A673 (cell line): ENCODE measurements around the gene USP10. TPM values are rescaled to one million over a fixed set of nuclear protein-coding genes. Genes with fewer than 3 reads are reported as not detected.

Source experiments
- BruUV-seq: library from RNA; stranded (reverse); fragments of 400-500 nt; replicated peaks from 2 replicates; lab custom pipeline; 2021; lab: Mats Ljungman, UMichigan
- CTCF ChIA-PET: fragments of 300-600 bp; sonication (Branson Sonifier 250); formaldehyde crosslinking; loops from one replicate; lab custom pipeline; 2022; ENCODE audit warnings: antibody characterized with exemption; lab: Charles Lee
- POLR2A ChIA-PET: fragments of 300-600 bp; sonication (Branson Sonifier 250); formaldehyde crosslinking; loops from one replicate; lab custom pipeline; 2022; ENCODE audit warnings: antibody characterized with exemption; ENCODE audit not compliant: low non-redundant PET; lab: Charles Lee
- DNase-seq: peaks from one replicate; pipeline ENCODE4 v3.0.0-alpha.2; 2015; ENCODE audit warnings: low spot score
- H3K27ac ChIP-seq: fragments of 200-600 bp; sonication (generic); 2 replicates; pipeline ENCODE4 v1.5.1; 2016; ENCODE audit warnings: mixed run types, low read depth, mild to moderate bottlenecking, mixed read lengths, antibody characterized with exemption, low read length; ENCODE audit not compliant: poor library complexity, severe bottlenecking
- H3K27me3 ChIP-seq: fragments of 200-600 bp; sonication (generic); replicated peaks from 2 replicates; pipeline ENCODE4 v1.6.1; 2017; ENCODE audit warnings: mixed run types, low read depth, mild to moderate bottlenecking, mixed read lengths, antibody characterized with exemption, low read length; ENCODE audit not compliant: insufficient read depth, poor library complexity
- H3K36me3 ChIP-seq: fragments of 200-600 bp; sonication (generic); 2 replicates; pipeline ENCODE4 v1.6.1; 2016; ENCODE audit warnings: mixed run types, mild to moderate bottlenecking, mixed read lengths, antibody characterized with exemption, low read length; ENCODE audit not compliant: insufficient read depth, poor library complexity, severe bottlenecking
- H3K4me1 ChIP-seq: fragments of 200-600 bp; sonication (generic); 2 replicates; pipeline ENCODE4 v1.6.1; 2017; ENCODE audit warnings: mixed run types, mild to moderate bottlenecking, mixed read lengths, antibody characterized with exemption, low read length; ENCODE audit not compliant: insufficient read depth, poor library complexity, severe bottlenecking
- H3K4me3 ChIP-seq: fragments of 200-600 bp; sonication (generic); 2 replicates; pipeline ENCODE4 v1.5.1; 2016; ENCODE audit warnings: low read depth, mixed run types, mild to moderate bottlenecking, mixed read lengths, low read length; ENCODE audit not compliant: poor library complexity, severe bottlenecking
- H3K9me3 ChIP-seq: fragments of 200-600 bp; sonication (generic); 2 replicates; pipeline ENCODE4 v1.6.1; 2016; ENCODE audit warnings: mixed run types, low read depth, mild to moderate bottlenecking, mixed read lengths, antibody characterized with exemption, low read length; ENCODE audit not compliant: poor library complexity, severe bottlenecking
- EZH2 ChIP-seq: fragments of 200-600 bp; sonication (generic); IDR thresholded peaks from 2 replicates; pipeline ENCODE4 v1.6.1; 2017; ENCODE audit warnings: borderline replicate concordance, low read depth, mild to moderate bottlenecking, mixed read lengths, antibody characterized with exemption, low read length; ENCODE audit not compliant: poor library complexity, severe bottlenecking
- intact Hi-C: fragments of 100-400 bp; cut with micrococcal nuclease; formaldehyde crosslinking; loops from one replicate; pipeline ENCODE4 v1.10.0; 2022; ENCODE audit not compliant: unreplicated experiment
- total RNA-seq: library from RNA; stranded (reverse); gene quantifications from 2 replicates; pipeline ENCODE4 v1.2.3, GENCODE V29; 2021
- TF ChIP-seq, protein P1 (sequence below): fragments of 300-800, 200-600 bp; sonication (generic); conservative IDR thresholded peaks from 2 replicates; pipeline ENCODE4 v1.5.1; 2017; ENCODE audit warnings: low read depth, mild to moderate bottlenecking, antibody characterized with exemption, low read length, moderate library complexity, mixed read lengths

USP10 gene
- total RNA-seq, 1 experiment from 2014 or later: 171 TPM

DNA sequence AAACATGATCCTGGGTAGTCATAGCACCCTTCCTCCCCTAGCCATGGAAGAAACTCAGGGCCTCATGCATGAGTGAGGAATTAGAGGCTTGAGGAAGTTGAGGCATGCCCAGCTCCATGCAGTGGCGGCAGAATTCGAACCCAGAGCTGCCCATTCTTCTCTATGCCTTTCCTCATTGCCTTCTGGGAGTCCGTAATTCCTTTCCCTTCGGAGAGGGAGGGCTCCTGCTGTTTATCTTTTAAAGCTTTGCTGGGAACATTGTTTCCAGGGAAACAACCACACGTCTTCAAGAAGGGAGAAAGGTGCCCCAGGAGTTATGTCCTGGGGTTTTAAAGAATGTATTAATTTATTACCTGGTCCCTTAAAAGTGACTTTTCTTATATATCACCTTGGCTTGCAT is 128.5 kb downstream of the USP10 start:
- H3K36me3 ChIP-seq: no peaks in the 10 kb centered on the region
- H3K27me3 ChIP-seq: no peaks in the 10 kb centered on the region
- H3K4me3 ChIP-seq: no peak overlapping the region
- POLR2A ChIA-PET: no interaction called here
- no peak overlapping the region for H3K27ac ChIP-seq
- H3K9me3 ChIP-seq: no peaks in the 10 kb centered on the region
- BruUV-seq: no TSS peak
- H3K4me1 ChIP-seq: no peaks in the 10 kb centered on the region
- CTCF ChIA-PET: interaction anchor here (0.7 kb wide), 1 partner anchor 11 kb away, joined by 3 read pairs; no protein-coding TSS in a partner anchor
- intact Hi-C loops: no loop called here
- DNase-seq: no peak
- no peak for TF ChIP-seq EZH2
- TF ChIP-seq, protein P1, sequence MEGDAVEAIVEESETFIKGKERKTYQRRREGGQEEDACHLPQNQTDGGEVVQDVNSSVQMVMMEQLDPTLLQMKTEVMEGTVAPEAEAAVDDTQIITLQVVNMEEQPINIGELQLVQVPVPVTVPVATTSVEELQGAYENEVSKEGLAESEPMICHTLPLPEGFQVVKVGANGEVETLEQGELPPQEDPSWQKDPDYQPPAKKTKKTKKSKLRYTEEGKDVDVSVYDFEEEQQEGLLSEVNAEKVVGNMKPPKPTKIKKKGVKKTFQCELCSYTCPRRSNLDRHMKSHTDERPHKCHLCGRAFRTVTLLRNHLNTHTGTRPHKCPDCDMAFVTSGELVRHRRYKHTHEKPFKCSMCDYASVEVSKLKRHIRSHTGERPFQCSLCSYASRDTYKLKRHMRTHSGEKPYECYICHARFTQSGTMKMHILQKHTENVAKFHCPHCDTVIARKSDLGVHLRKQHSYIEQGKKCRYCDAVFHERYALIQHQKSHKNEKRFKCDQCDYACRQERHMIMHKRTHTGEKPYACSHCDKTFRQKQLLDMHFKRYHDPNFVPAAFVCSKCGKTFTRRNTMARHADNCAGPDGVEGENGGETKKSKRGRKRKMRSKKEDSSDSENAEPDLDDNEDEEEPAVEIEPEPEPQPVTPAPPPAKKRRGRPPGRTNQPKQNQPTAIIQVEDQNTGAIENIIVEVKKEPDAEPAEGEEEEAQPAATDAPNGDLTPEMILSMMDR: no peak

Other genes with a start within 250 kb of the USP10 start
- 11.6 and 12.4 TPM in 2 replicates for gene MEAK7, start 195.3 kb upstream of the USP10 start, total RNA-seq
- 34.1 and 35.9 TPM in 2 replicates for gene COTL1, start 81.9 kb upstream of the USP10 start, total RNA-seq
- gene KLHL36, start 51.5 kb upstream of the USP10 start, total RNA-seq: 22.0 and 27.2 TPM in 2 replicates
- gene CRISPLD2, start 120.0 kb downstream of the USP10 start, total RNA-seq: 0.32 and 0.44 TPM in 2 replicates